Subcutaneous adipose tissue (tissue), 4 donors: ENCODE data around the gene PRKD1. TPM values are rescaled to one million over a fixed set of nuclear protein-coding genes. Genes with fewer than 3 reads are reported as not detected.

Experiments
- CTCF ChIP-seq: fragments of 450-650 bp; IDR thresholded peaks from one replicate; pipeline ENCODE4 v1.5.1; 2016; ENCODE audit warnings: low read depth, mild to moderate bottlenecking, control low read depth, antibody characterized with exemption, moderate library complexity
- total RNA-seq, 4 donors: library from RNA; depleted of rRNA; stranded (reverse); fragments of >200 nt; gene quantifications; one replicate each; pipeline ENCODE4 v1.1.0, GENCODE V29; 2016

Gene PRKD1
- total RNA-seq, 4 donors from 2014 or later = 7.8 to 19.4 (median 19.1) TPM

GRCh38 chr14:29937116-29937515 lies 9.5 kb upstream of the PRKD1 start:
- TF ChIP-seq CTCF = no peak

- TF ChIP-seq CTCF = no peak
Observed at GRCh38 chr14:29930283-29930682, 2.6 kb upstream of the PRKD1 start.

- no peak for TF ChIP-seq CTCF
Observed at GRCh38 chr14:29928117-29928640, 532 bp upstream of the PRKD1 start.

- TF ChIP-seq CTCF = no peak
Observed at GRCh38 chr14:29926701-29927375, 809 bp downstream of the PRKD1 start.

- TF ChIP-seq CTCF = no peak
Observed at GRCh38 chr14:29926228-29926627, 1.4 kb downstream of the PRKD1 start.

GRCh38 chr14:29925736-29926135 lies 1.9 kb downstream of the PRKD1 start:
- TF ChIP-seq CTCF = no peak

GRCh38 chr14:29925101-29925722 lies 2.4 kb downstream of the PRKD1 start:
- TF ChIP-seq CTCF = no peak
